ENCODE measurements around the gene TMUB1. TPM values are rescaled to one million over a fixed set of nuclear protein-coding genes. Genes with fewer than 3 reads are reported as not detected.

Gene TMUB1
- total RNA-seq, 1 experiment from 2014 or later, result 45.4 TPM

DNA sequence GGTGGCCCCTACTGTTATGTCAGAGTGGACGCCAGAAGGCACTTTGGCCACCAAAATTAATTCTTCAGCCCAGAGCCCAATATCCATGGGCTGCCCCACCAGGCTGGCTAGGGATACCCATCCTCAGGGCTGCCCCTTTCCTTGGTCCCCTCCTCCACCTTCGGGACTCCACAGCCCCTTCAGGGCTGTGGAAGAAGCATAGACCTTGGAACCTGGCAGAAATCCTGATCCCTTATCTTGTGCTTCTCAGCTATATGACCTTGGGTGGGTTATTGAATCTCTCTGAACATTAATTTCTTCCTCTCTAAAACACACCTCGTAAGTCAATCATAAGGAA, 499 bp upstream of the TMUB1 start:
- H3K4me1 ChIP-seq (ENCODE audit: insufficient read depth, low read length), result peaks cover 2% of the 10 kb centered on the region; the same call in 1 of the 2 replicates
- H3K27ac Mint-ChIP-seq, result no peak overlapping the region
- H4K8ac ChIP-seq (replicated peaks; ENCODE audit: insufficient read length, low read depth, low read length), result no peak overlapping the region
- no peak overlapping the region for H3K56ac ChIP-seq (ENCODE audit: insufficient read length, low read depth, low read length)
- DNase-seq, result no peak
- TF ChIP-seq, protein P1, sequence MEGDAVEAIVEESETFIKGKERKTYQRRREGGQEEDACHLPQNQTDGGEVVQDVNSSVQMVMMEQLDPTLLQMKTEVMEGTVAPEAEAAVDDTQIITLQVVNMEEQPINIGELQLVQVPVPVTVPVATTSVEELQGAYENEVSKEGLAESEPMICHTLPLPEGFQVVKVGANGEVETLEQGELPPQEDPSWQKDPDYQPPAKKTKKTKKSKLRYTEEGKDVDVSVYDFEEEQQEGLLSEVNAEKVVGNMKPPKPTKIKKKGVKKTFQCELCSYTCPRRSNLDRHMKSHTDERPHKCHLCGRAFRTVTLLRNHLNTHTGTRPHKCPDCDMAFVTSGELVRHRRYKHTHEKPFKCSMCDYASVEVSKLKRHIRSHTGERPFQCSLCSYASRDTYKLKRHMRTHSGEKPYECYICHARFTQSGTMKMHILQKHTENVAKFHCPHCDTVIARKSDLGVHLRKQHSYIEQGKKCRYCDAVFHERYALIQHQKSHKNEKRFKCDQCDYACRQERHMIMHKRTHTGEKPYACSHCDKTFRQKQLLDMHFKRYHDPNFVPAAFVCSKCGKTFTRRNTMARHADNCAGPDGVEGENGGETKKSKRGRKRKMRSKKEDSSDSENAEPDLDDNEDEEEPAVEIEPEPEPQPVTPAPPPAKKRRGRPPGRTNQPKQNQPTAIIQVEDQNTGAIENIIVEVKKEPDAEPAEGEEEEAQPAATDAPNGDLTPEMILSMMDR (conservative IDR thresholded peaks at IDR 0.05), result no peak
- H3K79me1 ChIP-seq (ENCODE audit: insufficient read depth, low read depth, low read length, poor library complexity, severe bottlenecking), result peaks cover 4% of the 10 kb centered on the region
- H2AK5ac ChIP-seq (ENCODE audit: insufficient read length, low read length), result no peak overlapping the region
- no peak overlapping the region for H2BK20ac ChIP-seq (ENCODE audit: low read depth, low read length, poor library complexity, severe bottlenecking)
- H3K14ac ChIP-seq (ENCODE audit: insufficient read depth, low read length), result no peak overlapping the region
- no peaks in the 10 kb centered on the region for H3K9me3 ChIP-seq (ENCODE audit: control insufficient read depth, low read depth, low read length)
- WGBS (ENCODE audit: extremely low coverage, insufficient read length, low lambda C conversion rate), result no CpG with 5 or more reads among the region's 3 CpGs
- H3K27me3 Mint-ChIP-seq (ENCODE audit: low read depth), result peaks cover 13% of the 10 kb centered on the region
- no peak overlapping the region for H2AFZ ChIP-seq (ENCODE audit: low read length)
- no peak overlapping the region for H2BK12ac ChIP-seq (ENCODE audit: insufficient read length, low read depth, low read length)
- H3K36me3 Mint-ChIP-seq (ENCODE audit: insufficient read depth in 1 of 3, low read depth in 3 of 3), result peaks cover 0 to 6% (median 5%) of the 10 kb centered on the region in 3 experiments; a peak in 5 of 7 replicates
- no peak overlapping the region for H2BK15ac ChIP-seq (ENCODE audit: low read depth, low read length)
- peaks cover 34 to 44% of the 10 kb centered on the region in 2 experiments for H3K4me1 Mint-ChIP-seq
- H3K79me2 ChIP-seq (ENCODE audit: insufficient read depth, low read length), result peaks cover 2% of the 10 kb centered on the region; the same call in 1 of the 2 replicates
- H3K27ac ChIP-seq (ENCODE audit: insufficient read length, low read depth, low read length), result no peak overlapping the region
- no peak overlapping the region for H3K9ac ChIP-seq (ENCODE audit: extremely low read depth, insufficient read length, low read length)
- no peak overlapping the region for H3T11ph ChIP-seq (ENCODE audit: low read length)
- no peak overlapping the region for H2BK5ac ChIP-seq (ENCODE audit: insufficient read length, low read length)
- peaks cover 20% of the 10 kb centered on the region for H3K23me2 ChIP-seq (ENCODE audit: insufficient read length, low read depth, low read length, poor library complexity, severe bottlenecking)
- H3K18ac ChIP-seq (ENCODE audit: insufficient read length, low read depth, low read length), result no peak overlapping the region
- H4K91ac ChIP-seq (ENCODE audit: insufficient read length, low read depth, low read length), result no peak overlapping the region
- H3K4me2 ChIP-seq (ENCODE audit: insufficient read depth, insufficient read length, low read length), result peak overlapping the region; percentile 88
- H4K5ac ChIP-seq (ENCODE audit: insufficient read length, low read depth, low read length), result no peak overlapping the region
- no peaks in the 10 kb centered on the region for H4K20me1 ChIP-seq (ENCODE audit: control insufficient read depth, insufficient read depth, insufficient read length)
- no peaks in the 10 kb centered on the region; the same call in 1 of the 2 replicates for H3K27me3 ChIP-seq (ENCODE audit: insufficient read depth, low read length)
- H2BK120ac ChIP-seq (ENCODE audit: low read depth, low read length, poor library complexity, severe bottlenecking), result no peak overlapping the region
- no peak overlapping the region for H3K23ac ChIP-seq (ENCODE audit: insufficient read length, low read depth, low read length)
- H3K9me3 Mint-ChIP-seq, result no peaks in the 10 kb centered on the region; a peak in 1 of 5 replicates
- peak overlapping the region; percentile 86 to 87 for H3K4me3 Mint-ChIP-seq
- no peak overlapping the region for H3K4ac ChIP-seq (ENCODE audit: low read depth, low read length)

Measured in H9 (cell line).